Osteocyte (in vitro differentiated cells): ENCODE measurements around the gene NAXD. TPM values are rescaled to one million over a fixed set of nuclear protein-coding genes. Genes with fewer than 3 reads are reported as not detected.

ENCODE experiments used
- DNase-seq: peaks from one replicate; pipeline ENCODE4 v3.0.0; 2021; ENCODE audit warnings: mixed read lengths; ENCODE audit not compliant: unreplicated experiment; ENCODE audit errors: extremely low spot score
- H3K27ac Mint-ChIP-seq: one replicate; pipeline ENCODE4 v1.8.0; 2021; ENCODE audit warnings: mild to moderate bottlenecking, mixed read lengths; ENCODE audit not compliant: unreplicated experiment
- H3K27me3 Mint-ChIP-seq: one replicate; pipeline ENCODE4 v1.8.0; 2021; ENCODE audit warnings: mixed read lengths; ENCODE audit not compliant: unreplicated experiment
- H3K36me3 Mint-ChIP-seq: one replicate; pipeline ENCODE4 v1.8.0; 2021; ENCODE audit warnings: mixed read lengths; ENCODE audit not compliant: unreplicated experiment
- H3K4me1 Mint-ChIP-seq: one replicate; pipeline ENCODE4 v1.8.0; 2021; ENCODE audit warnings: mixed read lengths; ENCODE audit not compliant: unreplicated experiment
- H3K4me3 Mint-ChIP-seq: one replicate; pipeline ENCODE4 v1.8.0; 2021; ENCODE audit warnings: mild to moderate bottlenecking, moderate library complexity, mixed read lengths; ENCODE audit not compliant: unreplicated experiment
- H3K9me3 Mint-ChIP-seq: one replicate; pipeline ENCODE4 v1.8.0; 2021; ENCODE audit warnings: mixed read lengths; ENCODE audit not compliant: unreplicated experiment
- CTCF ChIP-seq: fragments of 200-600 bp; sonication (generic); IDR thresholded peaks from 2 replicates; pipeline ENCODE4 v1.5.0; 2021; ENCODE audit warnings: antibody characterized with exemption, mild to moderate bottlenecking, moderate library complexity
- total RNA-seq: library from RNA; stranded (reverse); gene quantifications from 2 replicates; pipeline ENCODE4 v1.2.1, GENCODE V29; 2021

The NAXD gene
- total RNA-seq, 1 donor from 2014 or later, result 34.3 TPM

DNA sequence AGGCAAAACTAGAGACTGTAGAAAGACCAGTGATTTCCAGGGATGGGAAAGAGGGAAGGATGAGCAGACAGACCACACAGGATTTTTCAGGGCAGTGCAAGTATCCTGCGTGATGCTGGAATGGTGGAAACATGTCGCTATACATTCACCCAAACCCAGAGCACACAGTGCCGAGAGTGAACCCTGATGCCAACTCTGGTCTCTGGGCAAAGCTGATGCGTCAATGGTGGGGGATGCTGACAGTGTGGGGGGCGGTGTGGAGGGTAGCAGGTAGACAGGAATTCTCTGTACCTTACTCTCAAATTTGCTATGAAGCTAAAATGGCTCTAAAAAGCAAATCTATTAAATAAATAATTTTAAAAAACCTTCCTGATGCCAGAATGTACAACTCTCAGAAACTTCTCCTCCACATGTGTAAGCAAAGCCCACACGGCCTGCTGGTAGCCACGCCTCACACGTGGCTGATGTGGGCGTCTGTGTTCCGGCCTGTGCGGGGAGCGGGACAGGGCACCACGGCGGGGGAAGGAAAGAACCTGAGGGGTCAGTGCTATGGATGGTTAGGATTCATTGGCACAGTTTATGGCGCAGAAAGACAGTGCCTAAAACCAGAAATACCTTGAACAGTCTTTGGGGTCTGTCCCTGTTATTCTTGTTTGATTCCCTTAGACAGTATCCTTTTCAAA, 66.7 kb downstream of the NAXD start:
- Mint-ChIP-seq H3K27ac (no peak overlapping the region), H3K4me3 (no peak overlapping the region), H3K4me1 (peaks cover 12% of the 10 kb centered on the region), H3K9me3 (no peaks in the 10 kb centered on the region), H3K27me3 (no peaks in the 10 kb centered on the region), H3K36me3 (peaks cover 32% of the 10 kb centered on the region)
- no peak for DNase-seq
- TF ChIP-seq CTCF, result no peak

DNA sequence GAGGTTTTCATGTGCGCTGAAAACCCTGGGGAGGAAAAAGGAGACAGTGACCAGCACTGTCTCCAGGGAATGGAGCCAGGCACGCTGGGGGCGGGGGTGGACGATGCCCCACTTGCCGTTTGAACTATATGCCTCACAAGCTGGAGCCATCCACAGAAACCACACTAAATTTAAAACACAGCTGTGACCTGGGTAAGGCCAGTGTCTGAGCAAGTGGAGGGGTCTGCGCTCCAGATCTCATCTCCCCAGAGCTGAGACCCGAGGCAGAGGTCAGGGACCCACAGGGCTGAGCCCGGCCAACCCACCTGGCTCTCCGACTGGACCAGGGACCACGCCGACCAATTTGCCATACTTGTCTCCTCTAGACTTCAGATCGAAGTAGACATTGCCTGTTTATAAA, 67.4 kb downstream of the NAXD start:
- Mint-ChIP-seq H3K4me1 (peaks cover 12% of the 10 kb centered on the region), H3K27me3 (no peaks in the 10 kb centered on the region), H3K9me3 (no peaks in the 10 kb centered on the region), H3K4me3 (no peak overlapping the region), H3K36me3 (peaks cover 32% of the 10 kb centered on the region), H3K27ac (no peak overlapping the region)
- no peak for DNase-seq
- no peak for TF ChIP-seq CTCF

DNA sequence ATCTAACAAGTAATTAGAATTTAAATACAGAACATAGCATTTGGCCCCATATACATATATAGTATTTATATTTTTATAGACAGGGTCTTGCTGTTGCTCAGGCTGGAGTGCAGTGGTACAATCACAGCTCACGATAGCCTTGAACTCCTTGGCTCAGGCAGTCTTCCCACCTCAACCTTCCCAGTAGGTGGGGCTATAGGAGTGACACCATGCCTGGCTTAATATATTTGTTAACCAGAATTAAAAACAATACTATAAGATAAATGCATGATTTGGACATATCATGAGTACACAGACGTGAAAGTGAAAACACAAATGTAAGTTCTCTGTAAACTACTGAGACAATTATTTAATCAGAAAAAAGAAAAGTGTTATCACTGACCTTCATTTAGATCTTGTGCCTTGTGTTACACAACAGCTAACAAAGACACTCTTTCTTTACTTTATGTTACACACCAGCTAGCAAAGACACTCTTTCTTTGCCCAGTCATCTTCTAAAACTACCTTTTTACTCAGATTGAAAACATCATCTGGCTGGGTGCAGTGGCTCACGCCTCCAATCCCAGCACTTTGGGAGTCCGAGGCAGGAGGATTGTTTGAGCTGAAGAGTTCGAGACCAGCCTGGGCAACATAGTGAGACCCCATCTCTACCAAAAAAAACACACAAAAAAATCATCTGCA, 68.0 kb downstream of the NAXD start:
- no peaks in the 10 kb centered on the region for H3K27me3 Mint-ChIP-seq
- peaks cover 6% of the 10 kb centered on the region for H3K4me1 Mint-ChIP-seq
- no peak overlapping the region for H3K27ac Mint-ChIP-seq
- DNase-seq, result no peak
- TF ChIP-seq CTCF, result peak; percentile 45
- H3K36me3 Mint-ChIP-seq, result peaks cover 30% of the 10 kb centered on the region
- no peaks in the 10 kb centered on the region for H3K9me3 Mint-ChIP-seq
- H3K4me3 Mint-ChIP-seq, result no peak overlapping the region

DNA sequence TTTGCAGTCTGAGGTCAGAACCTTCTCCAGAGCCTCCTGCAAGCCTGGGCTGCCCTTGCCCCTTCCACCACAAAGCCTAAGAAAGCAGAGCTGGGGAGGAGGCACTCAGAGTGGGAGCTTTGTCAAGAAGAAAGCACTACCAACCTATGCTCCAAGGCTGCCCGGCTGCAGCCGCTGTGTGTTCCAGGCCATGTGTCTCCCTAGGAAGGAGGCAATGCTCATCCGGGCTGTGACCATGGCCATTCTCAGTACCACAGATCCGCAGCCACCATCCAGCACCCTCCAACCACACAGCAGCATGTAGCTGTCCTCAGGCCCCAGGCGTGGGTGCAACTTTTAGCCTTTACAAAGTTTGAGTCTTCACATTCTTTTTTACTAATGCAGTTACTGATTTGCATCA, 68.6 kb downstream of the NAXD start:
- H3K4me3 Mint-ChIP-seq, result no peak overlapping the region
- TF ChIP-seq CTCF, result no peak
- no peaks in the 10 kb centered on the region for H3K9me3 Mint-ChIP-seq
- peaks cover 25% of the 10 kb centered on the region for H3K36me3 Mint-ChIP-seq
- H3K27me3 Mint-ChIP-seq, result no peaks in the 10 kb centered on the region
- no peak overlapping the region for H3K27ac Mint-ChIP-seq
- H3K4me1 Mint-ChIP-seq, result peaks cover under 1% of the 10 kb centered on the region
- no peak for DNase-seq

DNA sequence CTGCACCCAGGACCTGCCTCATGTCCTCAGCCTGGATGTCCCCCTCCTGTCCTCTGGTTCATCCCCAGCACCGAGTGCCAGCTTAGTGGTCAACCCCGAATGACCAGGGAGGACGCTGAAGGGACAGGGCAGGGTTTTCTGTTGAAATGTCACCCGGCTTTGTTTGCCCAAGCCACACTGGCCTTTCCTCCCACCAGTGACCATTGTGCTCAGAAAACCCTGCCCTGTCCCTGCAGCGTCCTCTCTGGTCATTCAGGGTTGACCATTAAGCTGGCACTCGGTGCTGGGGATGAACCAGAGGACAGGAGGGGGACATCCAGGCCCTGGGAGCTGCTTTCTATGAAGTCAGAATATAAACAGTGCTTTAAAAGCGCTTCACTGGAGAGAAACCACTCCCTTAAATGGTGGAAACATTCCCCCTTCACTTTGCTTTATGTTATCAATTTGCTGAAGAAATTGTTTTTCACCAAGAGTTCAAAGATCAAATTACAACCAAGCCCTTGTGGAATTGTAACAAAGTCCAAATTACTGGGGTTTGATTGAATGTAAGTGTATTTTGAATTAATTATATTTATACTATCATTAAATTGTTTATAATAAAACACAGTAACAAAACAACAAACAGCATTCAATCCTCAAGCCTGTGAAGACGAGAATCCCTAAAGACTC, 69.2 kb downstream of the NAXD start:
- Mint-ChIP-seq H3K36me3 (peaks cover 24% of the 10 kb centered on the region), H3K27ac (no peak overlapping the region), H3K27me3 (no peaks in the 10 kb centered on the region), H3K9me3 (no peaks in the 10 kb centered on the region), H3K4me1 (no peaks in the 10 kb centered on the region), H3K4me3 (no peak overlapping the region)
- TF ChIP-seq CTCF, result no peak
- DNase-seq, result peak; percentile 75
